IPS-NIHi7 (cell line): Measurements from ENCODE around the gene PCSK1.
"Not testable (repeated sequence)": the region's sequence is repeated elsewhere in the genome, so short reads cannot be mapped to it uniquely, and the experiment has no call there.

Experiments
- DNase-seq: peaks from one replicate; pipeline ENCODE4 v3.0.0; 2012; ENCODE audit warnings: mixed read lengths; ENCODE audit errors: extremely low spot score

Gene PCSK1

GRCh38 chr5:96426831-96427230 lies 6.2 kb downstream of the PCSK1 start:
- no peak for DNase-seq

DNA sequence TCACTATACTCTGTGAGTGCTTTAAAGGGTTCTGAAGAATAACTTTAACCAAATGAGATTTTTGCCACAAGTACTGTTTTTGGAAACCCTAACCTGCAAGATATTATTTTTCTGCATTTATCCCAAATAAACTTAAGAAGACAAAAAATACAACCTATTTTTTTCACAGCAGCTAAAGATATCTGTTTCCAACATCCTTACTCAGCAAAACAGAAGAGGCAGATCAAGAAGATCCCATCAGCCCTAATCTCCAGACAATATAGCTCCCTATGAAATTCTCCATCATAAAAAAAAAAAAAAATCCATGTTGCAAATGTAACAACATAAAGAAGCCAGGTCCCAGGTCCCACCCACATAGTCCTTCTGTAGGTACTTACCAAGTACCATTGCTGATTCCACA lies 7.6 kb downstream of the PCSK1 start:
- no peak for DNase-seq

DNA sequence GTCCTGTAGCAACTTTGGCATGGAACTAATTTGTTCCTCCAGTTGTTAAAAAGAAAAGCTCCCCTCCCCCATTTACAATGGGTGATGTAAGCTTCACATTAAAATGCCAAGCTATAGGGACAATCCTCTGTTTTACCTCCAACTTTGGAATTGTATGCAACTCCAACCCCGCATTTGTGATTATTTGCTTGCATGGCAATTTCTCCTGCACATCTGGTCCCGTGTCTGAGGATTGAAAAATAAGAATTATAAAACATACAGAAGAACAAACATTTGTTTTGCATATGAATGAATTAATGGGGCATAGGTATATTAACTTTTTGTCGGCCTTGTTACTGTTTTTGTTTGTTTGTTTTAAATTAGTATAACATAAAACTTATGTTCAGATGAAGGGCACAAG lies 17.2 kb downstream of the PCSK1 start:
- DNase-seq = no peak

DNA sequence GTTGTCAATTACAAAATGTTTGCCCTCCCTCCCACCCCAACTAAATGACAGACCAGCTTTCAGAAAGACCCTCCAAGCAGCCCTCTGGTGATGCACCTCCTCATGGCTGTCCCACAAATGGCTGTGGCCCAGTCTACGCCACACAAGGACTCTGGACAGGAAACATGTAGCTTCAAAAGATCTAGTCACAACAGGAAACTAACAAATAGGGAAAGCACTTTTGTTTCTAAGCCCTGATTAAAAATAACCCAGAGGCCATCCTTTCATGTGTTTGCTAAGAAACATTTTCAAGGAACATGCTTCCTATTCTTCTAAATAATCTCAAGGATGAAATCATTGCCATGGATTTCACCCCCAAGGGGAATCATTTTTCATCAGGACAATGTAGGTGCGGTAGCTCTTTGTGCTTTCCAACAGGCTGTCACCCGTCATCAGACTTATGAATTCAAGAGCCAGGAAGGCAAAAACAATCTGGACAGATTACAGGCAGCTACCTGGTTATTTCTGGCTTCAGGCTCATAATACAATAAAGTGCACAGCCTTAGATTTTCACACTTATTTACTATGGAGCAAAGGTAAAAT lies 20.1 kb downstream of the PCSK1 start:
- no peak for DNase-seq

GRCh38 chr5:96410013-96410412 lies 23.0 kb downstream of the PCSK1 start:
- DNase-seq = no peak

DNA sequence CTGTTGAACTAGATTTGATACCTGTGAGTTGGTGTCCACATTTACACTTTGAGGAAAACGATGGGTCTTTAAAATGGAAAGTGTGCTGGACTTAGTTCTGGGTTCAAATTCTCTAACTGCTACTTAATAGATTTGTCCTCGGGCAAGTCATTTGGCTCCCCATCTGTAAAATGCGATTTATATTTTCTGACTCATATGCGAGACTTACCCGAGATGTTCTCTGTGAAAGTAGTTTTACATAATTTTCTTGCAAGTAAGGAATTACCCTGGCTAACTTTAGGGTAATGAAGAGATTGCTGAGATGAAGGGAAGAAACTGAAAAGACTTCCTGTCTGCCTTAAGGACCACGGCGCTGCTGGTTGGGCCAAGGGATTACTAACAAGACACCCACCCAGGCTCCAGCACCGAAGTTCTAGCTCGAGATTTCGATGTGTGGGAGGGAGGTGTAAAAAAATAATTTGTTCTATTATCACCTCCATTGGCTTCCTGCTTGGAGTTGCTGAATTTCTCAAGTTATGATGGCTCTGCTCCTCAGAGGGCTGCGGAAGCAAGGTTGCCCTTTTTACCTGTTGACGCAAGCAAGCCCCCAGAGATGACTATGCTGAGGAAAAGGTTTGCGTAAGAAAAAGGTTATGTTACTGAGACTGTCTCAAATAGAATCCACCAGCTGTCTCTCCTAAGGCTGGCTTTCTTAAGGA lies 24.1 kb downstream of the PCSK1 start:
- DNase-seq = no peak

GRCh38 chr5:96408210-96408777 lies 24.8 kb downstream of the PCSK1 start:
- DNase-seq = no peak

- no peak for DNase-seq
Measured at GRCh38 chr5:96407436-96407835, 25.6 kb downstream of the PCSK1 start.

GRCh38 chr5:96404191-96404867 lies 28.7 kb downstream of the PCSK1 start:
- DNase-seq = no peak

- DNase-seq = no peak
Measured at GRCh38 chr5:96402500-96402899, 30.5 kb downstream of the PCSK1 start.

- no peak for DNase-seq
Measured at GRCh38 chr5:96396878-96397277, 36.2 kb downstream of the PCSK1 start.

GRCh38 chr5:96395295-96395694 lies 37.8 kb downstream of the PCSK1 start:
- not testable (repeated sequence) for DNase-seq

DNA sequence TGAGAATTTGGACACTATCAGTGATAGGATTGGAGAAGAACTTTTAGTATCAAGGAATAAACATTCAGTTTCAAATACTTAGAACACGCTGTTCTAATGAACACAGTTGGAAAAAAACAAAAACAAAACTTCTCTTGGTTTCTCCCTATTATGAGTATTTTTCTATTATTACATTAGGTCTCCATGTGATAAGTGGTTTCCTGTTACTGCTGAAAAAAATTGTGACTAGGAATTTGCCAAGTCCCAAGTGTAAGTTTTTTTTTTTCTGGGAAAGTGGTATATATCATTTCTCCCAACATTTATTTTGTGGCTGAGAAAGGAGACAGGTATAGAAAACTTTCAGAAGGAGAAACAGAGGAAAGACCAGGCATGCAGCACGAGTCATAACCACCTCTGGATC lies 41.1 kb downstream of the PCSK1 start:
- no peak for DNase-seq

DNA sequence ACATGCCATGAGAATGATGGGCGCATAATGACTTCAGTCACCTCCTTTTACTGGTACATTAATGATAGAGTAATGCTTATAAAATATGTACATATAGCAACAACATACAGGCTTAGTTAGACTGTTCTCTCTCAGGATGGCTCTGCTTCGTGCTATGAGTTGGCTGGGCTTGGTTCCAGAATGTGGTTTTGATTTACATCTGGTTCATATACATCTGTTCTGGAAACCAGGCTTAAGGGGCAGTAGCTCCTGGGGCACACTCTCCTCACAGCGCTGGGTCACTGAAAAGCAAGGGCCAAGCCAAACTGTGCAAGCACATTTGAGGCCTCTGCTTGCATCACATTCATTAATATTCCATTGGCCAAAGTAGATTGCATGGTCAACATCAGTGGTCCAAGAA lies 44.9 kb downstream of the PCSK1 start:
- no peak for DNase-seq

DNA sequence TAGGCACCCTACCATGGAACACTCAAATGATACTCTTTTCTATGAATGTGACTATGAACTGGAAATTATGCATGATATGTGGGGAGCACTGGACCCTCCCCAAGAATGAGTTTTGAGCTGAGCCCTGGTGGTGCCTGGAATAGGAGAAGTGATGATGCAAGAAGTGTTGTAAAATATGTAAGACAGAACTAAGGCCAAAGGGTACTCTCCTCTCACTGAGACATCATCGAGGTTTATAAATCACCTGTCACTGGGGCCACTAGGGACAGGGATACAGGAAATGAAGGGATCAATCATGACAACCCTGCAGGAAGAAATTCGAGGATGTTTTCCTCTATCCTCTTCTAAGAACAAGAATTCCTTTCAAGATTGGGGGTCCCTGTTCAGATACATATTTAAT lies 45.4 kb downstream of the PCSK1 start:
- DNase-seq = no peak

DNA sequence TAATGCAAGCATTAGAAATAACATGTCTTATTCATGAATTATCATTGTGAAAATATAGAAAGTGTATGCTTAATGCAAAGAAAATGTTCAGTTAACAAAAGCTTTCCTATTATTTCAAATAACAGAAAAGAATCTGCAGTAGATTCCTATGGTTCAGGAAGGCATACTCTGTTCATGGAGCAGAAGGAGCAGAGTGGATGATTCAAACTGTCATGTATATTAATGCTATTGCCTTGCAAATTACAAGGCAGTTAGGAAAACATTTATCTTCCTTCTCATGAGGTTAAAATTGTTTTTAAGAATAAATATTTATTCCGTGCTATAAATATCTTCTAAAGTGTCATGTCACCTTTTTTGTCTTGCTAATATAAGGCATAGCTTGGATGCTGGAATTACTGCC lies 47.5 kb downstream of the PCSK1 start:
- DNase-seq = no peak

DNA sequence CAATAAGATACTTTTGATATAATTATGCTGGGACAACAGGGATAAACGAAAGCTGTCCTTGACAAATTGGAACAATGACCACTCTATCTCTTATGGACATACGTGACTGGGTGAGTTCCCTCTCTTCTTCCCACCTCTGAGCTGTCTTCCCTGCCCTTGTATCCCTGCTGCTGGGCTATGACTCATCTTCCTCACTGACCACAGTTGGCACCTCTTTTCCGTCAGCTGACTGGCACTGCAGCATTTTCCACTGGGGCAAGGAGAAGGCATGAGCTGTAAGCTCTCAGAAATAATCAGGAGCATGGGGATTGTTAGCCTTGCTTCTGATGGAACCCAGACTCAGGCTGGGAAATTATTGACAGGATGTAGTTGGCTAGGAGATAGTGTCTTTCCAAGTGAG lies 48.7 kb downstream of the PCSK1 start:
- DNase-seq = no peak

DNA sequence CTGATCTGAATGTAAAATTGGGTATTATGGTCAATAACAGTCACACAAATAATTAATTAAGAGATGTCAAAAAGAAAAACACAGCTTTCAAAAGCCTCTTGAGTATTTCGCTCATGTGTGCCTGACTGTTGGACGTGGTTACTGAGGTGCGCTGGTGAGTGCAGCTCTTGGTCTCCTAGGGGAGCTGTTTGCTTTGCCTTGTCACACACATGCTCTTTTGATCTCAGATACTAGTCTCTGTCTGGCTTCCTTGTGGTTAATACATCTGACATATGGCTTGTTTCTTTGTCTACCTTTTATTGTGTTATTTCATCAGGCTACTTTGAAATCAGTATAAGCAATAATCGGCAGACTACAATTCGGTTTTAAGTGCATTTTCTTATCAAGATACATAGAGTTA lies 51.5 kb downstream of the PCSK1 start:
- no peak for DNase-seq

DNA sequence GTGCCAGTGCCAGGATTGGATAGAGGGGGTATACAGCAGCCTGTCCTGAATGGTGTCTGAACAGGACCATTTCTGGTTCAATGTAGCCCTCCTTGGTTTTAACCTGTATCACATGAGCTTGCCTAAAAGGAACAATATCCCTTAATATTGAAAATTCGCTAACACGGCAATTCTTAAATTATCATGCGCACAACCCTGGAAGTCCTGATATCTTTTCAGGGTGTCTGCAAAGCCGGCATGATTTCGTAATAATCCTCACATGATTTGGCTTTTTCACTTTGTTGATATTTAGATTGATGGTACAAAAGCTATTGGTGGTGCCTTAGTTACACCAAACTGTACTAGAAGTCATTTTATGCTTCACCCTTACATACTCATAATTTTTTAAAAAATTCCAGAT lies 53.2 kb downstream of the PCSK1 start:
- no peak for DNase-seq

- DNase-seq = no peak
Measured at GRCh38 chr5:96377597-96377996, 55.5 kb downstream of the PCSK1 start.

- no peak for DNase-seq
Measured at GRCh38 chr5:96377167-96377566, 55.9 kb downstream of the PCSK1 start.

DNA sequence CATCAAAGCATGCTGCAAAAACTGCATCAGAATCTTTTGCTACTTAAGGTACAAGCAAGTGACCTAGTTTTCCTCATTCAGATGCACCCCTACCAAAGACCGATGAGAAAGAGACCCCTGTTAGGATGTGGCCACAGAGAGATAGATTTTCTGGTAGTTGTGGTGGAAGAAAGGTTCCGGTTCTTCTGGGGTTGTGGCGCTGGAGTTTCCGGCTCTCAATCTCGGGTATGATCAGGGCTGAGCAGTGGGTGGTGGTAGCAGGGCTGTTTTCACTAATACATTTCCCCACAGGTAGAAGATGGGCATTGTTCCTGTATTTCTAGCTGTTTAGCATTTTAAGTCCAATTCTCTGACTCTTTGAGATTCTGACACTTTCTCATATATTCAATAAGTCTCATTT lies 58.4 kb downstream of the PCSK1 start:
- DNase-seq = no peak

DNA sequence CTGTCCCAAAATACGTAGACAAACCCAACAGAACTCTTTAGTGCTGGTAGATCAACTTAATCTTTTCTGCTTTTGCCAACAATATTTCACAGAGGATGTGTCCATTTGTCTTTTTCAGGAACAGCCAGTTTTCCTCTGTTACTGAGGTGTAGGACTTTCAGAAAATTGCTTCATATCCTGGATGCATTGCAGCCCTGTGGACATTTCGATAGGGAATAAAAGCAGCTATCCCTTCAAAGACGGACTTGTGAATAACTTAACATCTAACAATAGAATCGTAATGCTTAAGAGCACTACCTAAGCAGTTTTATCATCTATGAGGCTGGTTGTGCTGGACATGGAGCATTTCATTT lies 59.7 kb downstream of the PCSK1 start:
- no peak for DNase-seq
